Measurements from ENCODE around the gene UNC45B.
"Not testable (repeated sequence)": the region's sequence is repeated elsewhere in the genome, so short reads cannot be mapped to it uniquely, and the experiment has no call there.

DNA sequence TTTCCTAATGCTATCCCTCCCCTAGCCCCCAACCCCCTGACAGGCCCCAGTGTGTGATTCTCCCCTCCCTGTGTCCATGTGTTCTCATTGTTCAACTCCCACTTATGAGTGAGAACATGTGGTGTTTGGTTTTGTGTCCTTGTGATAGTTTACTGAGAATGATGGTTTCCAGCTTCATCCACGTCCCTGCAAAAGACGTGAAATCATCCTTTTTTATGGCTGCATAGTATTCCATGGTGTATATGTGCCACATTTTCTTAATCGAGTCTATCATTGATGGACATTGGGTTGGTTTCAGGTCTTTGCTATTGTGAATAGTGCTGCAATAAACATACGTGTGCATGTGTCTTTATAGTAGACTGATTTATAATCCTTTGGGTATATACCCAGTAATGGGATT is 86.7 kb downstream of the UNC45B start:
- TF ChIP-seq EP300, POLR2AphosphoS5 (IDR thresholded peaks at IDR 0.05): not testable (repeated sequence)

All from gastroesophageal sphincter (tissue), 2 donors.